HEK293 (cell line): ENCODE data around the gene LMF1.
"Not testable (repeated sequence)": the region's sequence is repeated elsewhere in the genome, so short reads cannot be mapped to it uniquely, and the experiment has no call there.

Experiments used
- CTCF ChIA-PET: fragments of 350-600 bp; formaldehyde crosslinking; extraction: SDS; loops from one replicate; lab custom pipeline; 2021; ENCODE audit warnings: antibody characterized with exemption; lab: Yijun Ruan, JAX
- POLR2A ChIA-PET: fragments of 300-600 bp; formaldehyde crosslinking; extraction: SDS; loops from one replicate; lab custom pipeline; 2020; ENCODE audit warnings: antibody characterized with exemption, inconsistent platforms; lab: Yijun Ruan, JAX
- H3K27ac ChIP-seq: fragments of 200-500 bp; sonication (Bioruptor generic); 2 replicates; pipeline ENCODE4 v1.5.1; 2014; ENCODE audit warnings: low read depth, low read length, control low read depth, inconsistent platforms; ENCODE audit errors: extremely low read depth
- H3K36me3 ChIP-seq, 2 experiments: fragments of 200-500 bp in 1 of 2; sonication (Bioruptor generic) in 1 of 2; 1 replicate in 1 of 2; 2 replicates in 1 of 2; pipeline ENCODE4 v1.5.1; 2014 to 2017; ENCODE audit warnings: inconsistent platforms in 2 of 2, low read length in 2 of 2; ENCODE audit not compliant: control insufficient read depth in 2 of 2, insufficient read depth in 1 of 2
- H3K4me1 ChIP-seq: fragments of 200-500 bp; sonication (Bioruptor generic); 2 replicates; pipeline ENCODE4 v1.5.1; 2014; ENCODE audit warnings: mild to moderate bottlenecking, low read length, inconsistent platforms; ENCODE audit not compliant: control insufficient read depth, insufficient read depth
- H3K4me3 ChIP-seq: 2 replicates; pipeline ENCODE4 v1.5.1; 2011; ENCODE audit warnings: low read depth, mild to moderate bottlenecking, control low read depth, low read length, moderate library complexity
- H3K9me3 ChIP-seq: fragments of 200-500 bp; sonication (Bioruptor generic); 2 replicates; pipeline ENCODE4 v1.5.1; 2014; ENCODE audit warnings: low read depth, low read length, inconsistent platforms; ENCODE audit not compliant: control insufficient read depth, insufficient read depth
- EGR2 ChIP-seq: fragments of 450-650 bp; formaldehyde crosslinking; IDR thresholded peaks from 2 replicates; pipeline ENCODE4 v1.5.1; 2016; ENCODE audit warnings: low read depth, missing biosample characterization, missing genetic modification characterization
- FEZF1 ChIP-seq: fragments of 450-650 bp; formaldehyde crosslinking; IDR thresholded peaks from 2 replicates; pipeline ENCODE4 v1.5.1; 2016; ENCODE audit warnings: missing biosample characterization, missing genetic modification characterization
- GLIS1 ChIP-seq: fragments of 450-650 bp; formaldehyde crosslinking; IDR thresholded peaks from 2 replicates; pipeline ENCODE4 v1.5.1; 2016; ENCODE audit warnings: missing biosample characterization, missing genetic modification characterization
- HOXC10 ChIP-seq: sonication (generic); formaldehyde crosslinking; IDR thresholded peaks from 2 replicates; pipeline ENCODE4 v1.8.1; 2023; ENCODE audit warnings: mild to moderate bottlenecking, missing genetic modification reagents
- KLF8 ChIP-seq: fragments of 450-650 bp; formaldehyde crosslinking; IDR thresholded peaks from 2 replicates; pipeline ENCODE4 v1.5.1; 2016; ENCODE audit warnings: missing biosample characterization, missing genetic modification characterization
- KLF9 ChIP-seq: fragments of 450-650 bp; formaldehyde crosslinking; IDR thresholded peaks from 2 replicates; pipeline ENCODE4 v1.5.1; 2016; ENCODE audit warnings: missing biosample characterization, missing genetic modification characterization, low read depth
- PRDM4 ChIP-seq: fragments of 450-650 bp; formaldehyde crosslinking; IDR thresholded peaks from 2 replicates; pipeline ENCODE4 v1.5.1; 2017; ENCODE audit warnings: missing biosample characterization, missing genetic modification characterization
- ZBTB8A ChIP-seq: fragments of 450-650 bp; formaldehyde crosslinking; IDR thresholded peaks from 2 replicates; pipeline ENCODE4 v1.5.1; 2016; ENCODE audit warnings: missing biosample characterization, missing genetic modification characterization
- ZNF37A ChIP-seq: fragments of 450-650 bp; IDR thresholded peaks from 2 replicates; pipeline ENCODE4 v1.5.1; 2018; ENCODE audit warnings: missing biosample characterization, missing genetic modification characterization
- ZNF426 ChIP-seq: fragments of 450-650 bp; formaldehyde crosslinking; IDR thresholded peaks from 2 replicates; pipeline ENCODE4 v1.5.1; 2017; ENCODE audit warnings: missing biosample characterization, missing genetic modification characterization, mild to moderate bottlenecking, inconsistent platforms, moderate library complexity
- ZNF449 ChIP-seq: fragments of 450-650 bp; formaldehyde crosslinking; IDR thresholded peaks from 2 replicates; pipeline ENCODE4 v1.5.1; 2017; ENCODE audit warnings: missing biosample characterization, mild to moderate bottlenecking, missing genetic modification characterization, moderate library complexity
- ZNF747 ChIP-seq: fragments of 450-650 bp; formaldehyde crosslinking; IDR thresholded peaks from 2 replicates; pipeline ENCODE4 v1.5.1; 2016; ENCODE audit warnings: missing biosample characterization, missing genetic modification characterization
- ZNF791 ChIP-seq: fragments of 450-650 bp; formaldehyde crosslinking; IDR thresholded peaks from 2 replicates; pipeline ENCODE4 v1.5.1; 2016; ENCODE audit warnings: missing biosample characterization, missing genetic modification characterization
- ZNF792 ChIP-seq: fragments of 450-650 bp; formaldehyde crosslinking; IDR thresholded peaks from 2 replicates; pipeline ENCODE4 v1.5.1; 2016; ENCODE audit warnings: missing biosample characterization, missing genetic modification characterization
- ZNF830 ChIP-seq: fragments of 450-650 bp; IDR thresholded peaks from 2 replicates; pipeline ENCODE4 v1.5.0; 2018; ENCODE audit warnings: missing biosample characterization, missing genetic modification characterization, low read depth, mild to moderate bottlenecking, moderate library complexity
- ZSCAN23 ChIP-seq: fragments of 450-650 bp; formaldehyde crosslinking; IDR thresholded peaks from 2 replicates; pipeline ENCODE4 v1.5.1; 2016; ENCODE audit warnings: missing biosample characterization, missing genetic modification characterization
- TF ChIP-seq, protein P1 (sequence below): fragments of 450-650 bp; formaldehyde crosslinking; IDR thresholded peaks from 2 replicates; pipeline ENCODE4 v1.5.1; 2017; ENCODE audit warnings: missing biosample characterization, missing genetic modification characterization

The LMF1 gene

DNA sequence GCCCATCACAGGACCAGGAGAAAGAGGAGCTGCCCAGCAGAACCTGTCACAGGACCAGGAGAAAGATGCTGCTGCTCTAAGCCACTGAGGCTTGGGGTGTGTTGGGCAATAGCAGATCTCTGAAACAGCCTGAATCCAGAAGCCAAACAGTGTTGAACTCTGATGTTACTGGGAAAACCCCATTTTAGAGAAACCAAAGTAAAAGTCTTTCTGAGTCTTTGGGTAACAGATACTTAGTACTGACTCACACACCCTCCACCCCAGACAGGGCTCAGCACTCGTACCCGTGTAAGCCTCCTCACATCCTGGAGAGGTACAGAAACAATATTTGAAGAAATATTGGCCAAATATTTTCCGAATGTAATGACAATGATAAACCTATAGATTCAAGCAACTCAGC is 87.4 kb downstream of the LMF1 start (continued):
- TF ChIP-seq FEZF1 (tag by site-specific recombination) (no peak), ZNF747 (tag by site-specific recombination) (no peak), GLIS1 (no peak)

- not testable (repeated sequence) for H3K9me3 ChIP-seq
Measured at GRCh38 chr16:882671-883070, 88.1 kb downstream of the LMF1 start.

GRCh38 chr16:882256-882655 is 88.5 kb downstream of the LMF1 start:
- H3K4me3 ChIP-seq: no peak overlapping the region
- no peaks in the 10 kb centered on the region for H3K9me3 ChIP-seq
- H3K36me3 ChIP-seq: no peaks in the 10 kb centered on the region
- H3K27ac ChIP-seq: no peak overlapping the region
- H3K4me1 ChIP-seq: no peaks in the 10 kb centered on the region
- ChIA-PET CTCF (no interaction called here), POLR2A (no interaction called here)
- TF ChIP-seq HOXC10 (CRISPR knock-in tag): no peak
- TF ChIP-seq PRDM4 (tag by site-specific recombination): no peak
- TF ChIP-seq ZNF792 (tag by site-specific recombination): no peak
- TF ChIP-seq, protein P1, sequence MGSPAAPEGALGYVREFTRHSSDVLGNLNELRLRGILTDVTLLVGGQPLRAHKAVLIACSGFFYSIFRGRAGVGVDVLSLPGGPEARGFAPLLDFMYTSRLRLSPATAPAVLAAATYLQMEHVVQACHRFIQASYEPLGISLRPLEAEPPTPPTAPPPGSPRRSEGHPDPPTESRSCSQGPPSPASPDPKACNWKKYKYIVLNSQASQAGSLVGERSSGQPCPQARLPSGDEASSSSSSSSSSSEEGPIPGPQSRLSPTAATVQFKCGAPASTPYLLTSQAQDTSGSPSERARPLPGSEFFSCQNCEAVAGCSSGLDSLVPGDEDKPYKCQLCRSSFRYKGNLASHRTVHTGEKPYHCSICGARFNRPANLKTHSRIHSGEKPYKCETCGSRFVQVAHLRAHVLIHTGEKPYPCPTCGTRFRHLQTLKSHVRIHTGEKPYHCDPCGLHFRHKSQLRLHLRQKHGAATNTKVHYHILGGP (tag by site-specific recombination): no peak
- TF ChIP-seq EGR2 (tag by site-specific recombination): no peak
- no peak for TF ChIP-seq ZNF791 (tag by site-specific recombination)
- TF ChIP-seq ZNF449 (tag by site-specific recombination): no peak
- TF ChIP-seq ZNF426 (tag by site-specific recombination): no peak
- no peak for TF ChIP-seq ZBTB8A (tag by site-specific recombination)
- no peak for TF ChIP-seq KLF8 (tag by site-specific recombination)

More at GRCh38 chr16:882671-883070, 88.1 kb downstream of the LMF1 start:
- H3K36me3 ChIP-seq, H3K27ac ChIP-seq, H3K4me1 ChIP-seq, H3K4me3 ChIP-seq, POLR2A ChIA-PET: not testable (repeated sequence)
- CTCF ChIA-PET: interaction anchor here (1.1 kb wide), 1 partner anchor 10 kb away, joined by 3 read pairs; no protein-coding TSS in a partner anchor

DNA sequence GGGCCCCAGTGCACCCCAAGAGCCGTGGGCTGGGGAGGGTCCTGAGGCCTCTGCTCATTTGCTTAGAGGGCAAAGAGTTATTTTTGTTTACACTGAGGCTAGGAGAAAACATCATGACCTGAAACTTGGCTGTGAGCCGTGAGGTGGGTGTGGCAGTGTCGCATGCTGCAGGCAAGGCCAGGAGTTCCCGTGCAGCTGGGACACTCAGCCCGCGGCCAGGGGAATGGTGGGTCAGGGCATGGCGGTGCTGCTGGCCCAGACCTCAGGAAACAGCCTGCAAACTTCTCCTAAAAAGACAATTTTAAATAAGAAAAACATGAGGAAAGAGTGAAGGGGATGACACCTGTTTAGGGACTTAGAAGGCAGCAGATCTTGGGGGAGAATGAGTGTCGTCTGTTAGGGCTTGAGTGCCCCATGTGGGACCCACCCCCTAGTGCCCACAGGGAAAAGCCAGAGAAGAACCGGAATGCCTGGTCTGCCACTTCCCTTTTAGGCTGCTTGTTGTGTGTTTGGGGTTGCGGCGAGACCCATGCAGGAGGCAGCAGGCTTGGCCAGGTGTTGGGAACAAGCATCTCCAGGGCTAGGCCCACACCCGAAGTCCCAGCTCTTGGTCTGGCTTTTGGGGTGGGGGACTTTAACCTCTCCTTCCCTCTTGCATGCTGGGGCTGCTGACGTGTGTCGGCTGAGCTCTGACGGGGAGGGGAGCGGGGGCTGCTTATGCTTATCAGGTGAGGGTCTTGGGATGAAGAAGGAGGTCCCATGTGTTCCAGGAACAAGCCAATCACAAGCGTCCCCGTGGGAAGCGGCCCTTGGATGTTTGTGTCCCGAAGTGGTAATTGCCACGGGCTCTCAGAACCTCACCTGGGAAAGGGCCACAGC is 89.3 kb downstream of the LMF1 start:
- CTCF ChIA-PET: no interaction called here
- TF ChIP-seq ZSCAN23 (tag by site-specific recombination) (no peak), ZNF37A (tag by site-specific recombination) (no peak), ZNF830 (tag by site-specific recombination) (no peak), KLF9 (peak; percentile 39; the same call in 1 of the 2 replicates)
- Histone ChIP-seq H3K4me3 (no peak overlapping the region), H3K36me3 (no peaks in the 10 kb centered on the region), H3K9me3 (no peaks in the 10 kb centered on the region), H3K4me1 (no peaks in the 10 kb centered on the region), H3K27ac (no peak overlapping the region)
- POLR2A ChIA-PET: no interaction called here
